GM18499 (cell line): Measurements from ENCODE around the gene LAPTM5.

Experiments
- ATAC-seq: cut with Tn5 transposase; IDR thresholded peaks from one replicate; pipeline ENCODE4 v1.9.1; 2021; ENCODE audit warnings: moderate number of reproducible peaks; ENCODE audit not compliant: insufficient read depth, unreplicated experiment

The LAPTM5 gene

DNA sequence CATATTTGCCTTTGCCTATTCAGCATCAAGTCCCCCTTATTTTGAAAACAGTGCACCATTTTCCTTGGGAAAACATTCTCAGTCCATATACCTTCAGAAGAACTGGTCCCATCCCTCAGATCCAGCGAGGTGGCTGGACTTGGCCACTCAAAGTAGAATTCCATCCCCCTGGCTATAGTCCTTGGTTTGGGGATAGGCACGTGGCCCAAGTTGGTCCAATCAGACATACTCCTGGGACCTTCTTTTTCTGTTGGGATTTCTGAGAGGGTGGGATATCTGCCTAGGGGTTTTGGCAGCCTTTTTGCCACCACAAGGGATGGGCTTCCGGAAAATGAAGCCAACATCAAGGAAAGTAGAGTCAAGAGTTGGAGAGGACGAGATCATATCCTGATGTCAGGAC is 23.5 kb downstream of the LAPTM5 start:
- no peak for ATAC-seq

DNA sequence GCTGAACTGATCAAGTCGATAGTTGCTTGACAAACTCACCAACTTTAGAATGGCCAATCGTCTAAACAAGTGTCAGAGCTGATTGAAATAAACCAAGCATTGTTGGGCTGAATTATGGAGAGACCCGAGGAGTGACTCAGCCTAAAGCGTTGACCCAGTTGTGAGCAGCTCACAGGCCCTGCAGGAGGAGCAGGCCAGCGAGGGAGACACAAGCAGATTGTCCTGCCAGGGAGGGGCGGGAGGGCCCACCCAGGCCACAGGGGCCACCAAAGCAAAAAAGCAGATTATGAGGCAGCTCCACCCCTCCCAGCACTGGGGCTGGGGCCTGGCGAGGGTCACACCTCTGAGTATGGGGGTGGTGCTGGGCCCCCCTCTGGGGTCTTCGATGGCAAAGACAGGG is 24.1 kb downstream of the LAPTM5 start:
- no peak for ATAC-seq

DNA sequence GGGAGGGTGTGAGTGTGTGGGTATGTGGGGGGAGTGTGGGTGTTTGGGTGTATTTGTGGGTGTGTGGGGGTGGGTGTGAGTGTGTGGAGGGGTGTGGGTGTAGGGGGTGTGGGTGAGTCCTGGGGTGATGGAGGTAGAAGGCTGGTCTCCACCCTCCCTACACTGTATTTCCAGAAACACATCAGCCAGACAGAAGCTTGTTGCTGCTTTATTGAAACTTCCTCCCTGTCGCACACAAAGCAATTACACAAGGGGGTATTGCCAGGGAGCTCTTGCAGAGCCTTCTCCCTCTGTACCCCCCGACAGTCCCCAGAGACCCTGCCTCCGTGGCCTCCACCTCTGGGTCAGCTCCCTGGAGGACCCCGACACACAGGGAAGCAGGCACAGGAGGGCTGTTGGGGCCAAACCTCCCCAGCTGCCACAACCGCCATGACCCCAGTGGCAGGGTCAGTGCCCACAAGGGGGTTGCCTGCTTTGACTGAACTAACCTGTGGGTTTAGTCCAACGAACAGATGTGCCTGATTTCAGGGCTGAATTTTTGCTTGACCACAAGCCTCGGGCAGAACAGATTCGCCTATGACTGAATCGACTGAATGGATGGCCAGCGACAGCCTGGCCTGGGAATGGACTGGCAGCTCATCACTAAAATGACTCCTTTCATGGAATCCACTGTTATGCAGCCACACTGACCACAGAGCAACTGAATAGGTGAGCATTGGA is 25.1 kb downstream of the LAPTM5 start:
- no peak for ATAC-seq

DNA sequence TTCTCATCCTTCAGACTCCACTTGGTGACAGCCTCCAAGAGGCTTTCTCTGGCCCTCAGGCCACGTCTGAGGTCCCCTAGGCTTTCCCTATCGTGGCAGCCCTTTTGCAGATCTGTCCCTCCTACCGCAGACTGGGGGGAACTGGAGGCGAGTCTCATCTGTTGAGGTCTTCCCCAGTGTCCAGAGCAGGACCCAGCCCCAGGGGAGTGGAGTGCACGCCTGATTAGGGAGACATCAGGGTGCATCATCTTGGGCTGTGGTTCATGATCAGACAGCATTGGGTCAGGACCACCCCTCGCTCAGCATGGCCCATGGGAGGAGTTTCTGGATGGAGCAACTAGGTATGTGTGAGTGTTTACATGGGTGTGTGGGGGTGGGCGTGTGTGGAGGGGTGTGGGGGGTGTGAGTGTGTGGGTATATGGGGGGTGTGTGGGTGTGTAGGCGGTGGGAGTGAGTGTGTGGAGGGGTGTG is 25.7 kb downstream of the LAPTM5 start:
- no peak for ATAC-seq

DNA sequence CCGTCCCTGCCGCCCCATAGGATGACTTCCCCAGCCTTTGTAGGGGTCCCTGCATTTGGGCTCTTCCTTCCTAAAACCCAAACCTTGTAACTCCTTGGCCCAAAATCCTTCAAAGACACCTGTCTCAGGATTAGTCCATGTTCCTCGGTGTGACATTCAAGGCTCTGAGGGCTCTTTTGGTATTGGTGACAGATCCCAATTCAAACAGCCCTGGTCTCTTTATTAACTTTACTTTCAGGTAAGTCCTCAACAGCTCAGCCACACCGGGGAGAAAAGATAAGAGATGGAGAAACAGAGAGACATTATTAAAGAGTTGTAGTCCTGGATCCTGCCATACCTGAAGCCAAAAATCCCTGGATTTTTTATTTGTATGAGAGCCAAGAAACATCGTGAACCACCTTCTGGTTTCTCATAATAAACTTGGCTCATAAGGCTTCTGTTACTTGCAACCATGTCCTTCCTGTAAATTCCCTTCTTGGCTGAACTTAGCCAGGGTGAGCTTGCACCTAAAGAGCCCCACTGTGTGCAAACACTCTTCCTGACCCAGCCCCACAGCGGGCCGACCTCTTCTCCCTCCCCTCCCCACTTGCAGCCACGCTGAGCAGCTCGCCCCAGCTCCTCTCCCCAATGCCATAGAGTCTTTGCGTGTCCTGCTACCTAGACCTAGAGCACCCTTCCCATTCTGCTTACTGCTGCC is 26.3 kb downstream of the LAPTM5 start:
- ATAC-seq: no peak

DNA sequence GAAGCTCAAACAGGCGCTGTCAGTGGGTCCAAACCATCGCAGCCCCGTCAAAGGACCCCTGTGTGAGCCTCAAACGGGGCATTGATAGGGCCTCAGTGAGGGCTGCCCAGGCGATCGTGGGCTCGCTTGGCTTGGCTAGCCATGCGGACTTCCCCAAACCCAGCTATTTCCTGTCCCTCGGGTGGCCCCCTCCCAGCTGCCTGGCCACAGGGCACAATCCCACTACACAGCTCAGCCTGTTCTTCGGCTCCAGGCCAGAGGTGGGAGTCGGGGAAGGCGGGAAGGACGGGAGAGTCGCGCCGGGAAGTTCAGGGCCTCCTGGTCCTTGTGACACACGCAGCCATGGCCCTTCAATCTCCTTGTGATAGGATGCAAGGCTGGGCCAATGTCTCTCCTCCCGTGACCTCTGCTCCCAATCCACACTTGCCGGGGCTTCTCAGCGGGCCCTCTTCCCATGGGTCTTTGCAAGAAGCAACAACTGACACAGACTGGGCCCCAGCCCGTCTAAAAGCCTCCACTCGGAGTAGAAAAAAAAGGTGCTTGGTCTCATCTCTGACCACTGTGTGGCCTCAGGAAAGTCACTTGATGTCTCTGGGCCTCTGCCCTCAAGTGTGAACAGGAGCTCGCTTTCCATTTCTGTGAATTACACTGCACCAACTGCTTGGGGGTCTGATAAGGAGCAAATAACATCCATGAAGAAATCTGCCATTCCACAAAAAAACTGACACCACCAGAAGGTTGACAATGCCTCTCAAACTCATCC is 27.0 kb downstream of the LAPTM5 start:
- no peak for ATAC-seq

DNA sequence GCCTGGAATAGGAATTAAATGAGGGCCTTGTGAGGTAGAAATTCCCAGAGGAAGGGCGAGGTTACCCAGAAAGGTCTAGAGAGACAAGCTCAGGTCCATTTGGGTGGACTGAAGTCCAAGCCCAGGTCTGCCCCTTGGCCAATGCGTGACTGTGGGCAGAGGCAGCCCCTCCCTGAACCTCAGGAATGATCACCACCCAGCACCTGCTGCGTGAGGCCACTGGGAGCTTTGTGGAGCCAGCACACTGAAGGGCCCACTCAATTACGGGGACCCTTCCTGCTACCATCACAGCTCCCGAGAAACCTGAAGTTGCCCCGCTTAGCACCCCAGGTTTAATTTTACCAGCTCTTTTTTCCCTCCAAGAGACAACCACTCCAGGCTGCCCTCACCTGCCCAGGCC is 27.7 kb downstream of the LAPTM5 start:
- ATAC-seq: no peak

DNA sequence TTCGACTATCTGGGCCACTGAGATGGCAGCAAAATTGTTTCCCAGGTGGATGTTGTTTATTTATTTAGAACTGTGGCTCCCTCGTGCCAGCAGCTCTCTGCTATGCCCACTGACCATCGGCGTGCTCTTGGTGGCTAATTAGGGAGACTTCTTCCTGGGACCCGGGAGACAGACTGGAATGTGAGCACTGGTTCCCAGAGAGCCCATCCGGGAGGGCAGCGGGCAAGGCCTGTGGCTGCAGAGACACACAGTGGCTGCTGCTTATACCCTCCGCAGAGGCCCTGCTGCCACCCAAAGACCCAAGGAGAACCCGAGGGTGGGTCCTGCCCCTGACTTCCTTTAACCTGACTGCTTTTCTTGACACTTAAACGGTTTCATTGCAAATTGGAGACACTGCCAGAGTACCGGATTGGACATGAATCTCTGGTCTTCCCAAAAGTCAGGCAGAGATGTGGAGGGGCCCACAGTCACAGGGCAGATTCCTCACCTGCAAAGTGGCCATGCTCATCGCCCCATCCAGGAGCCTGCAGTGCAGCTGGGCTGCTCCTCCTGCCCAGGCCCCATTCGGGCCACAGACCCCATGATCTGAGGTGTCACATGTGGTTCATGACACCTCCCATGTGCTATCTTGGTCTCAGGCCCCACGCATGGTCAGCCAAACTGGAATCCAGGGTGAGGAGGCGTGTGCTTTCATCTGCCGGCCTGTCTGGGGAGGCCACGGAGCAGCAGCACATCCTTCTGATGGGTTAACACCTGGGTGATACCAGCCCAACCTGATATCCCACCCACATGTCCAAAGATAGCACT is 28.5 kb downstream of the LAPTM5 start:
- ATAC-seq: no peak

DNA sequence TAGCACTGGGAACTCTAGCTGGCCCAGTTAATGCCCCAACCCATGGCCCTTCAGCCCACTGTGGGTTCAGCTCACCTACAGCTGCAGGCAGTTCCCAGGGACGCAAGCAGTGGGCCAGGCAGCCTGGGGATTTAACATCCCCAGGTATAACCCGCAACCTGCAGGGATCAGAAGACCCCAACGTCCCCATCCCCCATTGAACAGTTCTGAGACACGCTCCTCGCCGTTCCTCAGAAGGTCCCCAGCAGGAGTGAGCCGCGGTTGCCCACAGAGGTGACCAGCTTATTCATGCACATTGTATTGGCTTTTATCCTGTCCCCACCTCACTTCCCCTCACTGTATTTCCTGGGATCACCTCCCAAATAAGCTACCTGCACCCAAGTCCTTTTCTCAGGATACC is 29.2 kb downstream of the LAPTM5 start:
- ATAC-seq: no peak

DNA sequence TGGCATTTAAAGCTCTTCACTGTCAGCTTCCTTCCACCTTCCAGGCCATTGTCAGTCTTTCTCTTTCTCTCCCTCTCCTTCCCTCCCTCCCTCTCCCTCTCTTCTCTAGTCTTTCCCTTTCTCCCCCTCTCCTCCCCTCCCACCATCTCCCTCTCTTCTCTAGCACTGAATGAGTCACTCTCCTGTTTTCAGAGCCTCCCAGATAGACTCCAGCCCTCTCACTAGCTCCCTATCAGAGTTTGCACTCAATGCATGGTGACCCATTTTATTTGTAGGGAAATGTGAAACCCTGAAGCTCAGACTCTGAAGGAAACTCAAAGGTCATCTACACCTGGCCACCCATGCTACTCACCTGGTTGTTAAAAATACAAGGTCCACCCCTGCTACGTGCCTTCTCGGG is 29.8 kb downstream of the LAPTM5 start:
- no peak for ATAC-seq

DNA sequence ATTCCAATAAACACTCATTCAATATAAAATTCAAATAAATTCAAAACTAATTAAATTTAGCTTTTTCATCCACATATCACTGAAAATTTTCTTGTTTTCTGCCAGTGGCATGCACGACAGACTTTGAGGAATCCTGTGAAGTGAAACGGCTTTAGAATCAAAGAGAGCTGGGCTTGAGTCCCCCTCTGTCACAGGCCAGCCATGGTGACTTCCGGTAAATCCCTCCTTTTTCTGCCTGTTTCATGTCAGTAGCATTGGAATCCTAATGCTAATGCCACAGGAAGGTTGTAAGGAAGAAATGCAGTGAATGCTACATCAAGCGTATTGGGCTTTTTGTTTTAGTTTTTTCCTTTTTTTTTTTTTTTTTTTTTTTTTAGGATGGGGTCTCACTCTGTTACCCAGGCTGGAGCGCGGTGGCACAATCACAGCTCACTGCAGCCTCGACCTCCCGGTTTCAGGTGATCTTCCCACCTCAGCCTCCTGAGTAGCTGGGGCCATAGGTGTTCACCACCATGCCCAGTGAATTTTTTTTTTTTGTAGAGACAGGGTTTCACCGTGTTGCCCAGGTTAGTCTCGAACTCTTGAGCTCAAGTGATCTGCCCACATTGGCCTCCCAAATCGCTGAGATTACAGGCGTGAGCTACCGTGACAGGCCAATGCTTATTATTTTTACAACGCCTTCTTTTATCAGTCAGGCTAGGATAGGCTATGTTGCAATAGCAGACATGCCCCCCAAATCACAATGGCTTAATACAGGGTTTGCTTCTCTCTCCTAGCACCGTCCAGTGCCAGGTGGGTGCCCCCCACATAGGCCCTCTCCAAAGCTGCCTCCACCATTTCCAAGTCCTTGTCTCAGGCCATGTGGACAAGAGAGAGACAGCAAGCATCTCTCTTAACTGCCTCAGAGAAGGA is 30.5 kb downstream of the LAPTM5 start:
- ATAC-seq: no peak

DNA sequence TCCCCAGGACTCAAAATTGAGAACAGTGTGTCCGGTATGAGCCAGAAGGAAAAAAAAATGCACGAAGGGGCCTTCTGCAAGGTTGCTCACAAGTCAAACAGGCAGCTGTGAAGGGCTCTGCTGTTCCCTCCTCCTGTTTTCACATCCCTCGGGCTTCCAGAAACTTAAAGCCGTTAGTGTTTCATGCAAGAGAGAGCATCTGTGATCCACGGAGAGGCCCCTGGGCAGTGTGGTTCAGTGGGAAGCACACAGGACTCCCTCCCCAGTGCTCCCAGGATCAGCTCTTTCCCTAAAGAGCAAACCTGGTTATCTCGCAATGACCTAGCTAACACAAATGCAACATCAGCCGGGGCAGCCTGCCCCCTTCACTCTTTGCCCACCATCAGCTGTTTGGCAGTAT is 31.3 kb downstream of the LAPTM5 start:
- ATAC-seq: no peak

DNA sequence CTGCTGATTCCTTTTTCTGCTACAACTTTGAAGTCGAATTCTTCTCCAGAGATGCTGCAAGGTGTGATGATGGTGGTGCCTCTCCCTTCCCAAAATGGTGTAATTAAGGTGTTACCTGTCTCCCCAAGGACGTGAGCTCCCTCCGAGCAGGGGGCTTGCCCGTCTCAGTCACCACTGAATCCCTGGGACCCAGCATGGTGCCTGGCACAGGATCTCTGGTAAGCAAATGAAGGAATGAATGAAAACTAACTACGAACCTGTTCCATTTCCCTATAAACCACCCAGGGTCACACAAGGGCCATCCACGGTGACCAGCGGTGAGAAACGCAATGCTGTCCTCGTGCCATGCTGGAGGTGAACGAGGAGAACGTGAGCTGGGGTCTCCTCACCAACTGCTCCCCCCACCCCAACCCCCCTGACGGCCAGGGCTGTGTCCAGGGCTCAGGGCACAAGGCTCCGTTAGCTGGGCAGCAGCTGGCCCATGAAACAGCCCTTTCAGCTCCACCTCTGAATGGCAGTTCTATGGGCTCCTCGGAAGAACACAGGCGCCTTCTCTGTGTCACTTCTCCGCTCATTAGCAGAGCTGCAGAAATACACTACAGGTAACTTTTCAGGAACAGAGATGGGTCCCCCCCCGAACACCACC is 32.0 kb downstream of the LAPTM5 start:
- ATAC-seq: no peak

DNA sequence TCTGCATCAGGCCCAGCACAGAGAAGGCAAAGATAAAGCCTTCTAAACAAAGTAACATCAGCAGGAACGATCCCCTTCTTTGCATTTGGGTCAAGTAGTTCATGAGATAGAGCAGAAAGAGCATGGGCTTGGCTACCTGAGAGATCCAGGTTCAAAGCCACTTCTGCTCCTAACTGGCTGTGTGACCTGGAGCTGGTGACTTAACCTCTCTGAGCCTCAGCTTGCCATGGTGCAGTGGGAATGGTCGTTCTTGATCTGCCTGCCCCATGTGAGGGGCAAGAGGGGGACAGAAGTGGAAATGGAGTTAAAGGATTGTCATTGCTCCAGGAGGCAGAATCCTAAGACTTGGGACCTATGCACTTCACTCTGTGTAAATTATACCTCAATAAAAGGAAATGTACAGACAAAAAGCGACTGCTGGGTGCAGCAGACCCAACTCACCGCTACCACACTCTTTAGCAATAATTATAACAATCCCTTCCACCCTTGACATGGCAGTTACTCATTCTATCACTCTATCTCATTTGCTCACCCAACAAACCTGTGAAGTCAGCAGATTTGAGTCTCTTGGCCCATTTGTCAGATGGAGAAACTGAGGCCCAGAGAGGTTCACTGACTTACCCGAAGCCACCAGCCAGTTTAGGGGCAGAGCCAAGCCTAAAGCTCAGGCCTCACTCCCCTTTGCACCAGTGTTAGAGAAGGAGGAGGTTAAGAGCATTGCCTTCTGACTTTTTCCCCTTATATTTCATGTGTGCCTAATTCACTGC is 32.7 kb downstream of the LAPTM5 start:
- ATAC-seq: no peak

DNA sequence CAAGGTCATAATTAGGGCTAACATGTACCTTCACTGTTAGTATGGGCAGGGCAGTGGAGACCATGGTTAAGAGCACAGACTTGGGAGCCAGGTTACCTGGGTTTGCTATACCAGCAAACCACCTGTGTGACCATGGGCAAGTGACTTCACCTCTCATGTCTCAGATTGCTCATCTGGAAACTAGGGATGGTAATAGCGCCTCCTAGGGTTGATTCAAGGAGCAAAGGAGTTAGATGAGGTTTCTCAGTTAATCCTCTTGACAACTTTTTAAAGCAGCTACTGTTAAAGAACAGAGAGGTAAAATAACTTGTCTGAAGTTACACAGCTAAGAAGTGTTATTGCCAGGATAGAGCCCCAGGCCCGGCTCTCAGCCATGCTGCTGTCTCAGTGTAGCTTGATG is 33.4 kb downstream of the LAPTM5 start:
- no peak for ATAC-seq

DNA sequence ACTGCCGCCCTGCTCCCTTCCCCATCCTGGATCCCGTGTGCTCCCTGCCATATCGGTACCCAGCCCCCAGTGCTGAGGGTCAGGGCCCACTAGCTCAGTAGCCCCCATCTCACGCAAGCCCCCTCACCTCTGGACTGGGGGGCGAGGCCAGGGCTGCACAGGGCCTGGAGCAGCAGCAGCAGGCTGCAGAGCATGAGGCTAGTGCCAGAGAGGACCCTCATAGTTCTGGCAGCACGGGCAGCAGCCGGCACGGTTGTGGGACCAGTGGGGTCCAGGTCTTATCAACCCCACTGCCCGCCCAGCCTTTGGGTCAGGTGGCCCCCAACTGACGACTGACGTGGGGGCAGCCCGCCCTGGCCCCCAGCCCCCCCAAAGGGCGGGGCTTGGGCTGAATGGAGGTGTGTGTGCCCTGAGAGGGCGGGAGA is 34.2 kb downstream of the LAPTM5 start, which contains the start of gene MATN1:
Gene MATN1, minus strand, starts transcription at position 255 of the 425 bp plus-strand sequence. Its CDS starts 34 bp downstream, at position 221.
- no peak for ATAC-seq

DNA sequence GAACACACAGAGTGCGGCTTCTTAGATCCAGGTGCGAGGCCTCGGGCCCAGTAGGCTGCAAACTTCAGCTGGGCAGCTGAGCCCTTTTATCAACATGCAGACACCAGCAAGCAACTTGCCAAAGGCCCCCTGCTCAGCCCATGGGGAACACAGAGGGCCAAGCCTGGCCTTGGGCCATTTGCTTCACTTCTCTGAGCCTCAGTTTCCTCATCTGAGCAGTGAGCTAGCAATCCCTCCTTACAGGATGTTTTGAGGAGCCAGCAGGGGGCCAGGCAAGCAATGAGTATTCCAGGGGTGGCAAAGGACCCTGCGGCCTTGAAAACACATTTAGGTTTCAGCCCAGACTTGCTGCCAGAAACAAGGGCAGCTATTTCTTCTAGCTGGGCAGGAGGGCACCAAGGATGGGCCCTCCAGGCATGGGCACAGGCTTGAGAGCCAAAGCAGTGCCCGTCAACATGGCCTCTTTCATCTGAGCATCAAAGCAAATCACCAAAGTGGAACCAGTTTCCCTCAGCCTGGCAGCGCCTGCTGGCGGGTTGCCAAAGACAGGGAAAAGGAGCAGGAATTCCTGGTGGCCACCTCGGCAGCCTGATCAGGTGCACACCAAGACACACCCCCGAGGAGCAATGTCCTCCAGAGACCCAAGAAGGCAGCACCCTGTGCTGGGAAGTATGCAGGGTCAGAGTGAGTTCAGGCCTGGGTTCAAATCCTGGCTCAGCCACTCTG is 35.6 kb downstream of the LAPTM5 start:
- ATAC-seq: no peak
